Measurements from ENCODE around the gene SIRPB1. TPM values are rescaled to one million over a fixed set of nuclear protein-coding genes. Genes with fewer than 3 reads are reported as not detected.

SIRPB1 gene
- total RNA-seq, 1 donor from 2014 or later: 3.7 TPM

DNA sequence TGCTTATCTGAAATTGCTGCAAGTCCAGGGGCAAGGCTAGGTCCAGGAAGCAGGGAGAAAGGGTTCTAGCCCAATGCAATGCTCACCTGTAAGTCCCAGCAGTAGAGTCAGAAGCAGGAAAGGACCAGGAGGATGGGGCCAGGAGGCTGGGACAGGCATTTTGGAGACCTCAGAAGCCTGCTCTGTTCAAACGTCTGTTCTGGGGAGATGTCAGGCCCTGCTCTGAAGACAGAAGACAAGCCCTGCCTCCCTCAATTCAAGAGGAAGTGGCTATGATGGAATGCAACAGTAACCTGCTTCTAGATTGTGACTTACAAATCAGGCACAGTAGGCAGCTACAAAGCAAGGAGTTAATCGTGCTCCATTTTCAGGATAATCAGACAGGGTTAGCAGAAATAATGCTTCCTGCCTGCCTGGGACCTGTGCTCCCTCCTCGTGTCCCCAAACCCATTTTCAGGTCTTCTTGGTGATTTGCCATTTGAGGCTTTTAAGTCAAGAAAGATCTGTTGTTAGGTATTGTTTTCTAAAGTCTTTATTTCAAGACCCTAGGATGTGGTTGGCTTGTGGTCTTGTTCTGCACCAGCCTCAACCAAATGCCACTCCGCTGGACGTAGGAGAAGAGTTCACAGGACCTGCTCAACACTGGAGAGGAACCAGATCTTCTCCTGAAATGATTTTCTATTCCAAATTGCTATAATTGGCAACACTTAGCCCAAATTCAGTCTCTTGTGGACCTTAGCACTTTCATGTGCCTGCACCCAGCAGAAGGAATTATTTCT, 37.9 kb upstream of the SIRPB1 start, which contains the start of gene SIRPG:
TSS of gene SIRPG (minus strand) at position 224 of the 779 bp plus-strand sequence. CDS start at position 159, 65 bp downstream.
- Histone ChIP-seq H3K9ac (ENCODE audit: low read depth in 1 of 3, low read length in 3 of 3) (no peak within 1 kb of the TSS), H3K27me3 (ENCODE audit: control insufficient read depth in 3 of 3, insufficient read depth in 3 of 3, low read length in 3 of 3) (peaks cover 0 to 3% (median 0%) of the 10 kb centered on the region in 3 donors), H3K36me3 (ENCODE audit: control insufficient read depth in 3 of 3, insufficient read depth in 3 of 3, low read length in 3 of 3) (no peaks in the 10 kb centered on the region), H3K9me3 (ENCODE audit: control insufficient read depth in 3 of 3, low read length in 3 of 3) (no peaks in the 10 kb centered on the region), H3K4me1 (ENCODE audit: control insufficient read depth in 3 of 3, insufficient read depth in 3 of 3, low read length in 3 of 3) (no peaks in the 10 kb centered on the region), H3K4me3 (ENCODE audit: low read length in 3 of 3) (no peak within 1 kb of the TSS), H3K27ac (ENCODE audit: low read depth, low read length) (no peak within 1 kb of the TSS)

DNA sequence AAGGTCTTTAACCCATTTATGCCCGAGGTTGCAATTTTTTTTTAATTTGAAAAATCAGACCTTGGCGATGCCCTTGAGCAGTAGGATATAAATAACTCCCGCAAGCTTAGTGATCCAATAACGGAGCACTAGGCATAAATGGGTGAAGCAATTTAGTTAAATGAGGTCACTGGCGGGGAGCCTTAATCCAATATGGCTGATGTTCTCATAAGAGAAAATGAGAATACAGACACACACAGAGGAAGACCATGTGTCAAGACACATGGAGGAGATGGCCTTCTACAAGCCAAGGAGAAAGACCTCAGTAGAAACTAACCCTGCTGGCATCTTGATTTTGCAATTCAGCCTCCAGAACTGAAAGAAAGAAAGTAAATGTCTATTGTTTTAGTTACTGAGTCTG, 37.0 kb upstream of the SIRPB1 start:
- Histone ChIP-seq H3K27me3 (ENCODE audit: control insufficient read depth in 3 of 3, insufficient read depth in 3 of 3, low read length in 3 of 3) (peaks cover 0 to 3% (median 0%) of the 10 kb centered on the region in 3 donors), H3K9me3 (ENCODE audit: control insufficient read depth in 3 of 3, low read length in 3 of 3) (no peaks in the 10 kb centered on the region), H3K27ac (ENCODE audit: low read depth, low read length) (no peak overlapping the region), H3K9ac (ENCODE audit: low read depth in 1 of 3, low read length in 3 of 3) (no peak overlapping the region), H3K4me3 (ENCODE audit: low read length in 3 of 3) (no peak overlapping the region), H3K4me1 (ENCODE audit: control insufficient read depth in 3 of 3, insufficient read depth in 3 of 3, low read length in 3 of 3) (no peaks in the 10 kb centered on the region), H3K36me3 (ENCODE audit: control insufficient read depth in 3 of 3, insufficient read depth in 3 of 3, low read length in 3 of 3) (no peaks in the 10 kb centered on the region)

DNA sequence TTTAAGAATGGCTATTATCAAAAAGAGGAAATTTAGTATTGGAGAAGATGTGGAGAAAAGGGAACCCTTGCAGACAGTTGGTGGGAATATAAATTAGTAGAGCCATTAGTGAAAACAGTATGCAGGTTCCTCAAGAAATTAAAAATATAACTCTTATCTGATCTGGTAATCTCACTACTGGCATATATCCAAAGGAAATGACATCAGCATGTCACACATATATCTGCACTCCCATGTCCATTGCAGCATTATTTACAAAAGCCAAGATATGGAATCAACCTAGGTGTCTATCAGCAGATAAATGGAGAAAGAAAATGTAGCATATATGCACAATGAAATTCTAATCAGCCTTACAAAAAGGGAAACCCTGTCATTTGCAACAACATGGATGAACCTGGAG, 35.2 kb upstream of the SIRPB1 start:
- no peaks in the 10 kb centered on the region for H3K4me1 ChIP-seq (ENCODE audit: control insufficient read depth in 3 of 3, insufficient read depth in 3 of 3, low read length in 3 of 3)
- peaks cover 0 to 3% (median 0%) of the 10 kb centered on the region in 3 donors for H3K27me3 ChIP-seq (ENCODE audit: control insufficient read depth in 3 of 3, insufficient read depth in 3 of 3, low read length in 3 of 3)
- H3K27ac ChIP-seq (ENCODE audit: low read depth, low read length): no peak overlapping the region
- no peaks in the 10 kb centered on the region for H3K9me3 ChIP-seq (ENCODE audit: control insufficient read depth in 3 of 3, low read length in 3 of 3)
- no peak overlapping the region for H3K9ac ChIP-seq (ENCODE audit: low read depth in 1 of 3, low read length in 3 of 3)
- no peaks in the 10 kb centered on the region for H3K36me3 ChIP-seq (ENCODE audit: control insufficient read depth in 3 of 3, insufficient read depth in 3 of 3, low read length in 3 of 3)
- H3K4me3 ChIP-seq (ENCODE audit: low read length in 3 of 3): no peak overlapping the region

DNA sequence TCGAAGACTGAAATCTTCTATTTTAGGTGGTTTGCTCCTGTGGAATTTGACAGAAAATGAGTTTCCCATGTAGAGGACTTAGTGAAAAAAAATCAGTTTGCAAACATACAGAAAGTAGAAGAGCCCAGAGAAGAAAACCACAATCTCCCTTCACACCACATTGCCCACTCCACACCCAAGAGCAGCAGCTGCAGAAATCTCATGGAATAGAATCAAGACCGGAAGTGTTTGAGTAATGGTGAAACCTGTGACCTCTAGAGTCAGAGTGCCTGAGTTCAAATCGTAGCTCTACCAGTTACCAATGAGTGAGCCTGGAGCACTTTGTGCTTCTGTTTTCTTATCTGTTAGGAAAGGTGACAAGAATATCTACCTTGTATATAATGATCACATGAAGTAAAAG, 33.2 kb upstream of the SIRPB1 start:
- no peaks in the 10 kb centered on the region for H3K4me1 ChIP-seq (ENCODE audit: control insufficient read depth in 3 of 3, insufficient read depth in 3 of 3, low read length in 3 of 3)
- no peaks in the 10 kb centered on the region for H3K9me3 ChIP-seq (ENCODE audit: control insufficient read depth in 3 of 3, low read length in 3 of 3)
- H3K36me3 ChIP-seq (ENCODE audit: control insufficient read depth in 3 of 3, insufficient read depth in 3 of 3, low read length in 3 of 3): no peaks in the 10 kb centered on the region
- H3K9ac ChIP-seq (ENCODE audit: low read depth in 1 of 3, low read length in 3 of 3): no peak overlapping the region
- H3K27me3 ChIP-seq (ENCODE audit: control insufficient read depth in 3 of 3, insufficient read depth in 3 of 3, low read length in 3 of 3): no peaks in the 10 kb centered on the region
- no peak overlapping the region for H3K27ac ChIP-seq (ENCODE audit: low read depth, low read length)
- H3K4me3 ChIP-seq (ENCODE audit: low read length in 3 of 3): no peak overlapping the region

DNA sequence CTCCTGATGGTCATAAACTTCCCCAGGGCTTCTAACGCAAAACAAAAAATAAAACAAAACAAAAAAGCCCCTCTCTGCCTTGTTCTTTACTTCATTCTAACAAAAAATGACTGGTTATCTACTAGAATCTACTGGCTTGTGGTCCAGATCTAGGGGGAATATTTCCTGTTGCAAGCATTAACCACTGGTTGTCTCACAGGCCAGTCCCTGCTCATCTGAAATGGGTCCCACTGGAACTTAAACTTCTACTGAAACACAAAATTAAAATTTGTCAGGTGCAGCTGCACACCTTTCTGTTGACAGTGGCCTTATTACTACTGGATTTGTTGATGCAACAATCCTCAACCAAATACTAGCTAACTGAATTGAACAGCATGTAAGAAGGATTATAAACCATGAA, 32.3 kb upstream of the SIRPB1 start:
- no peaks in the 10 kb centered on the region for H3K36me3 ChIP-seq (ENCODE audit: control insufficient read depth in 3 of 3, insufficient read depth in 3 of 3, low read length in 3 of 3)
- no peaks in the 10 kb centered on the region for H3K27me3 ChIP-seq (ENCODE audit: control insufficient read depth in 3 of 3, insufficient read depth in 3 of 3, low read length in 3 of 3)
- H3K4me3 ChIP-seq (ENCODE audit: low read length in 3 of 3): no peak overlapping the region
- no peaks in the 10 kb centered on the region for H3K4me1 ChIP-seq (ENCODE audit: control insufficient read depth in 3 of 3, insufficient read depth in 3 of 3, low read length in 3 of 3)
- no peak overlapping the region for H3K9ac ChIP-seq (ENCODE audit: low read depth in 1 of 3, low read length in 3 of 3)
- H3K9me3 ChIP-seq (ENCODE audit: control insufficient read depth in 3 of 3, low read length in 3 of 3): no peaks in the 10 kb centered on the region
- no peak overlapping the region for H3K27ac ChIP-seq (ENCODE audit: low read depth, low read length)

DNA sequence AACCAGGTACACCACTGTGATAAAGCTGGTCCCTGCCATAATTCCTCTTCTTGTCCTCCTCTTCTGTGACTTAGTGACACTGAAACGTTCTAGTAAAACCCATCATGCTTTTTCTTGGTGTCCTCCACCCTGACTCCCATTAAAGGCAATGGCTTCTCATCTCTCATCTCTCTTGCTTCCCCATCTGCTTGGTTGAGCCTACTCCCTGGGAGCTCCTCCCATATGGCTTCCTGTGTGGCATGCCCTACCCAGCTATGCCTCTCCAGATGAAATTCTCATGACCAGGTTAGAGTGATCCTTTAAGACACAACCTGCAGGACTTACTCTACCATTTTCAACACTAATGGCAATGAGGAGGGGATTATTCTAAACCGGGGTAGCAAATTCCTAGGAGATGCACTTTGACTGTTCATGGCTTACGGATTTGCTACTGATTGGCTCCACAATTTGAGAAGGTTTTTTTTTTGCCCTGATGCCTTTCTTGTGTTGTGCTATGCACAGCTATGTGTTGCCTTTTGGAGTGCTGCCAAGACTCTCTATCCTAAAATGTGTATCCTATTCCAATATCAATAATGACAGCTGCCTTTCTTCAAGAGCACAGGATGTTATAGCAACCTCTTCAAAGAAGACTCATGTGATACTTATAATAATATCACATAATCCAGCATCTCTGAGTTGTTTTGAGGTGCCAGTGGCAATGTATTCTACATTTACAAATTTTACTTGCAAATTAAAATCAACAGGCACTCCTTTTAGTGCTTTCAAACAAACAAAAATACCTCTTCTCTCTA, 31.7 kb upstream of the SIRPB1 start:
- Histone ChIP-seq H3K36me3 (ENCODE audit: control insufficient read depth in 3 of 3, insufficient read depth in 3 of 3, low read length in 3 of 3) (no peaks in the 10 kb centered on the region), H3K27ac (ENCODE audit: low read depth, low read length) (no peak overlapping the region)

DNA sequence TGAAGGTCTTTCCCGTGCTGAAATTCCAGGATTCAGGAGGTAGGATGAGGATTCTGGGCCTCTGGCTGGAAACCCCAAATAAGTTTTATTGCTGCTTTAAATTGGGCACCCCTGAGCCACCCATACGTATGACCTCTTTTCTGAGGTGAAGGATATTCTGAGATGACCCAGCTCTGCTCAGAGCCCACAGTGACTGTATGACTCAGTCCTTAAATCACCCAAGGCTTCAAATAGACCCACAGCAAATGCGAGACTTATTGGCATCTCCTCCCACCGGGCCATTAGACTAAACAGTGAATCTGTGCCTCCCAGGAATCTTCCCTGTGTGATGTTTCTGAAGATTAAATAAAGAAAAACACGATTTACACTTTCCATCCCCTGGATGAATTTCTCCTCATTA, 28.3 kb upstream of the SIRPB1 start:
- no peaks in the 10 kb centered on the region for H3K4me1 ChIP-seq (ENCODE audit: control insufficient read depth in 3 of 3, insufficient read depth in 3 of 3, low read length in 3 of 3)
- H3K9ac ChIP-seq (ENCODE audit: low read depth in 1 of 3, low read length in 3 of 3): no peak overlapping the region
- no peak overlapping the region for H3K4me3 ChIP-seq (ENCODE audit: low read length in 3 of 3)
- no peak overlapping the region for H3K27ac ChIP-seq (ENCODE audit: low read depth, low read length)
- H3K36me3 ChIP-seq (ENCODE audit: control insufficient read depth in 3 of 3, insufficient read depth in 3 of 3, low read length in 3 of 3): no peaks in the 10 kb centered on the region
- H3K9me3 ChIP-seq (ENCODE audit: control insufficient read depth in 3 of 3, low read length in 3 of 3): no peaks in the 10 kb centered on the region
- no peaks in the 10 kb centered on the region for H3K27me3 ChIP-seq (ENCODE audit: control insufficient read depth in 3 of 3, insufficient read depth in 3 of 3, low read length in 3 of 3)

More for the DNA sequence above, 31.7 kb upstream of the SIRPB1 start:
- Histone ChIP-seq H3K9ac (ENCODE audit: low read depth in 1 of 3, low read length in 3 of 3) (no peak overlapping the region), H3K4me3 (ENCODE audit: low read length in 3 of 3) (no peak overlapping the region), H3K9me3 (ENCODE audit: control insufficient read depth in 3 of 3, low read length in 3 of 3) (no peaks in the 10 kb centered on the region), H3K27me3 (ENCODE audit: control insufficient read depth in 3 of 3, insufficient read depth in 3 of 3, low read length in 3 of 3) (no peaks in the 10 kb centered on the region), H3K4me1 (ENCODE audit: control insufficient read depth in 3 of 3, insufficient read depth in 3 of 3, low read length in 3 of 3) (no peaks in the 10 kb centered on the region)

DNA sequence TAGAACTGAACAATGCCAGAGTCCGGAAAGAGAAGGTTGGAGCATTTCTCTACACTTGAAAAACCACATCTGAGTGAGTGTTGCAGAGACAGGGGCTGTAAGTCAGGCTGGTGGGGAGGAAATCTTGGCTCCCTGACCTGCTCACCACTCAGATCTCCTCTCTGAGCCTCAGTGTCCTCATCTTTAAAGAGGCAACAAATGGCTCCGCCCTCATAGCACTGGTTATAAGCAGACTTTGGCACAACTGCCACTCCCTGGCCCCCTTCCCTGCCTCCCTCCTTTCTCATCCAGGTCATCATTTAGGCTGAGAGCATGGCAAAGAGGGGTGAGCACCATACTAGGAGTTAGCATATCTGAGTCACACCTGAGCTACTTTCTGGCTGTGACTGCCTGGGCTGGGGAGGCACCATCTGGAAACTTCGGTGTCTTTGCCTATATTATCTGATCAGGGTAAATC, 27.2 kb upstream of the SIRPB1 start:
- Histone ChIP-seq H3K36me3 (ENCODE audit: control insufficient read depth in 3 of 3, insufficient read depth in 3 of 3, low read length in 3 of 3) (no peaks in the 10 kb centered on the region), H3K27me3 (ENCODE audit: control insufficient read depth in 3 of 3, insufficient read depth in 3 of 3, low read length in 3 of 3) (no peaks in the 10 kb centered on the region), H3K9ac (ENCODE audit: low read depth in 1 of 3, low read length in 3 of 3) (no peak overlapping the region), H3K27ac (ENCODE audit: low read depth, low read length) (no peak overlapping the region), H3K4me3 (ENCODE audit: low read length in 3 of 3) (no peak overlapping the region), H3K9me3 (ENCODE audit: control insufficient read depth in 3 of 3, low read length in 3 of 3) (no peaks in the 10 kb centered on the region), H3K4me1 (ENCODE audit: control insufficient read depth in 3 of 3, insufficient read depth in 3 of 3, low read length in 3 of 3) (no peaks in the 10 kb centered on the region)

DNA sequence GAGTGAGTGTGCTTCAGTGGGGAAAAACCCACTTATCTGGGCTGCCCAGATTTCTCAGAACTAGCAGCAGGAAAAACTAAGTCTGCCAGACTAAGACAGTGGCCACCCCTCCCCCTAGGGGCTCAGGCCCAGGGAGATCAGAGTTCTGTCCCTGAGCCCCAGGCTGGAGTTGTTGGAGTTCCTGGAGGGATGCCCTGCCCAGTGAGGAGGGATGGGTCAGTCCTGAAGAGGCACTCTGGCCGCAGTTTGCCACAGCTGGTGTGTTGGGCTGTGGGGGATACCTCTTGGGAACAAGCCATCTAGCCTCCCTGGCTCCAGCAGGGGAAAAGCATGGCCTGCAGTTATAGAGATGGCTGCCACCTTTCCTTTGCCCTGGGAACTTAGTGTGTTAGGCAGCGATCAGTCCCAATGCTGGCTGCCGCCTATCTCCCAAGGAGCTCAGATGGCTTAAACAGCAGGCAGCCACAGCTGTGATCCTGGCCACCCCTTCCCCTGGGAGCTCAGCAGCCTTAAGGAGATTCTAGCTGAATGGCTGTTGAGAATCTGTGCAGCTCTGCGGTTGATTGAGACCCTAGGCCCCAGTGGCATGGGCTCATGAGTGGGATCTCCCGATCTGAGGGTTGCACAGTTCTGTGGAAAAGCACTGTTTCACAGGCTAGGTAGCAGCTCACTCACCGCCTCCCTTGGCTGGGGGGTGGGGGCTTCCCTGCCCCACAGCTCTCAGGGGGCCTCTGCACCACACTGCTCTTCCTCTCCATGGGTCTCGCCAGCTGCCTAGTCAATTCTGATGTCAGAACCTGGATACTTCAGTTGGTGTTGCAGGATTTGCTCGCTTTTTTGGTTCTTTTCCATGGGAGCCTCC, 24.5 kb upstream of the SIRPB1 start:
- H3K9me3 ChIP-seq (ENCODE audit: control insufficient read depth in 3 of 3, low read length in 3 of 3): no peaks in the 10 kb centered on the region
- H3K36me3 ChIP-seq (ENCODE audit: control insufficient read depth in 3 of 3, insufficient read depth in 3 of 3, low read length in 3 of 3): no peaks in the 10 kb centered on the region
- H3K4me3 ChIP-seq (ENCODE audit: low read length in 3 of 3): no peak overlapping the region
- no peaks in the 10 kb centered on the region for H3K27me3 ChIP-seq (ENCODE audit: control insufficient read depth in 3 of 3, insufficient read depth in 3 of 3, low read length in 3 of 3)
- no peak overlapping the region for H3K9ac ChIP-seq (ENCODE audit: low read depth in 1 of 3, low read length in 3 of 3)
- no peak overlapping the region for H3K27ac ChIP-seq (ENCODE audit: low read depth, low read length)
- H3K4me1 ChIP-seq (ENCODE audit: control insufficient read depth in 3 of 3, insufficient read depth in 3 of 3, low read length in 3 of 3): no peaks in the 10 kb centered on the region
